ACHN (cell line): ENCODE data around the gene TRAF3IP3.

Source experiments
- DNase-seq: peaks from one replicate; pipeline ENCODE4 v3.0.0-alpha.2; 2015
- in situ Hi-C: cut with HindIII; loops from 2 replicates; pipeline ENCODE4 v1.10.0; 2017; ENCODE audit warnings: low sequenced_read_pairs, low pct_ligation_motif_present, low pct_unique_long_range_greater_than_20kb

Gene TRAF3IP3

DNA sequence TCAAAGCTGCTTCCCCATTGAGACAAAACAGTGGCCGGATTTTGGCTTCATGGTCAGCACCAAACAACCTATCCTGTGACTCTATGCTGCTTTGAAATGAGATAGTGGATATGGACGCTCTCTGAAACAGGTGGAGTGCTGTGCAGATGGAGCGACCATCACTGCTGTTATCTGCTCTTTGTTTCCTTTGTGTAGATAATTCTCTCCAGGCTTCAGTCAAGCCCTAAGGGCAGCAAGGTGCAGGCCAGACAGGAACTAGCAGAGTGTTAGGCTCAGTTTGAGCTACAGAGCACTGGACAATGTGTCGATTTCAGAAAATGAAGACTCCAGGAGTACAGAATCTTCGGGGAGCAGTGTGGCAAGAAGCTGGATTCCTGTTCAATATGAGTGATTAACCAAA, 54.9 kb downstream of the TRAF3IP3 start:
- no peak for DNase-seq
- in situ Hi-C loops = no loop called here

DNA sequence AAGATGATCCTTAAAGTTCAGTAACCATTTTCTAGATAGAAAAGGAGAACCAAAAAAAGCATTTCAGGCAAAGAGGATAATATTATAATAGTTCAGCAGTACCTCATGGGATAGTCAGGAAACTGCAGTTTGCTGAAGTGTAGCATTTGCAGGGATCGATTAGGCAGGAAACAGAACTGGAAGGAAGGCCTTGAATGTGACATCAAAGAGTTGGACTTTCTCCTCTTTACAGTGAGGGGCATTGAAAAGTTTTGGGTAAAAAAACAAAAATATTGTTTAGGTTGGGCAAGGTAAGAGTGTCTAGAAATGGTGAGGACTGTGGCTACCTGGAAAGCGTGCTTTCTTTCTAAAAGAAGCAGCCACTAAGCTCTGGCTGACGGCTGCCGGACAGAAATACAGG, 58.0 kb downstream of the TRAF3IP3 start:
- in situ Hi-C loops = no loop called here
- DNase-seq = no peak

DNA sequence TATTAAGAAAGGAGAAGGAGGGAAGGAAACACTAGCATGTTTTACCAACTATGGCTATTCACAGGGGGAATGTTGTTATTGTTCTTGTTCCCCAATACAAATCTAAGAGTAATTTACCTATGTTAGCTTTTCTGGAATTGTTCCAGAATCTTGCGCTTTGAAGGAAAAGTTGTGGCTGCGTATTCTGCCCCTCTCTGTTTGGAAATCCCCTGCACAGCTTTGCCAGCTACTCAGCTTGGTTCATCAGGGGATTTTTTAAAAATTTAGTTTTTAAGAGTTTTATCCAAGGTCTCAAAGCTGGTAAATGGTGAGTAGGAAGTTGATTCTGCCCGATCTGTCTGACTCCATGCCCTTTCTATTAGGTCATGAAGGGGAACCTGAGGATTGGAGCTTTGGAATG, 59.6 kb downstream of the TRAF3IP3 start:
- DNase-seq = no peak
- in situ Hi-C loops = no loop called here

DNA sequence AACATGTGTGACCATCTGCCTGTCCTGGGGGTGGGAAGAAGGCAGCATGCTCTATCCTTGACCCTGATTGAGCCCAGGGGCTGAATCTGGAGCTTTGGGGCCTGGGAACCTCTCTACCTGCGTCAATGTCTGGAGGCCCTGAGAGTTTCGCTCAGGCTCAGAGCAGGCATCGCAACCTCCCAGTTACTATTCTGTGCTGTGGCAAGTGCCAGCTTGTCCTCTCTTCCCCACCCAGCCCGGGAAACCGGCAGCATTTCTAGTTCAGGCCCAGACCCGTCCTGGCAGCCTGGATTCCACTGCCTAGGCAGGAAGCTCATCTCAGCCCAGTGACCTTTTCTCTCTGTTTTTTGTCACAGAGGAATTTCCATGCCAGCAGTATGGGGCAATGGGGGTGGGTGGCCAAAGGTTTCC, 60.1 kb downstream of the TRAF3IP3 start:
- DNase-seq = no peak

DNA sequence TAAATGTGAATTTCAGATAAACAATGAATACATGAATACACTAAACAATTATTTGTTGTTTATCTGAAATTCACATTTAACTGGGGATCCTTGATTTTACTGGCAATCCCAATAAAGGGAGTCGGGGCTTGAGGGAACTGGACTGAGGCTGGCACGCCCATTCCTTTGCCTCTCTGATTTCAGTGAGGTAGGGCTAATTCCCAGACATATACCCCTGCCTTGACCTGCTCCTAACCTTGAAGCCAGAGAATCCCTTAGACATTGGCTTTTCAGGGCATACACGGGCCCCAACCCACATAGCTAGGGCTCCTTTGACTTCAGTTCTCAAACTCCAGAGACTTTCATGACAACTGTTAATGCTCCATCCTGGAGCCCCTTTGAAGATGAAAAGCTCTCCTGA, 61.1 kb downstream of the TRAF3IP3 start:
- no peak for DNase-seq
- in situ Hi-C loops = no loop called here

More for the DNA sequence above, 60.1 kb downstream of the TRAF3IP3 start:
- in situ Hi-C loops = no loop called here

DNA sequence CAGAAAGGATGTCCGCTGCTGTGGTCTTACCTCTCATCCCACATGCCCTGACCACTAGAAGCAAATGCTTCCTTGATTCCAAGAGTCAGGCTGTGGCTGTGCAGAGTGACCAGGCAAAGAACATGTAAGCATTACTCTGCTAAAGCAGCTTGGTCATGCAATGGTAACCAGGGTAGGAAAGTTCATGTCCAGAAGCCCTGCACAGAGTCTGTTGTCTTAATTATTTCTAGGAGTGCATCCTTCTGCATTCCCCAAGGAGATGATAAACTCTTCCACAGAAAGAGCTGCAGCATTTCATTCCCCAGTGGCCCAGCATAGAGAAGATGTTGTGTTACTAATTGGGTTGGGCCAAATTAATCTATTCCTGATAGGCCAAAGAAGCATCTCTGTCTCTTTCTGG, 61.8 kb downstream of the TRAF3IP3 start:
- in situ Hi-C loops = no loop called here
- no peak for DNase-seq

DNA sequence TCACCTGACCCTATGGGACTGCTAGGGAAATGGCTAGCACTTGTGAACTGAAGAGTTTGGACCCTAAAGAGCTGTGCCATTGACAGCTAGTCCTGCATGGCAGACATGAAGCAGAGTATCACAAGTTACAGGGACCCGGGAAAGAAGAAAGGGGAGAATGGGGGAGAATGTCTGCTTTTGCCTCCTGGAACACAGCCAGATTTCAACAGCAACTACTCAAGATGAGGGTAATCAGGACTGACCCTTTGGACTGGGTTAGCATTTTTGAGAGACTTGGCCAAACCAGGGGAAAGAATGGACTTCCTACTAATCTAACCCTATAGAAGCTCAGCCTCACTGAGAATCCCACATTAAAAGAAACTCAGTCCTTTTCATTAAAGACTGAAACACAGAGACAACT, 63.2 kb downstream of the TRAF3IP3 start:
- no peak for DNase-seq
- in situ Hi-C loops = no loop called here

DNA sequence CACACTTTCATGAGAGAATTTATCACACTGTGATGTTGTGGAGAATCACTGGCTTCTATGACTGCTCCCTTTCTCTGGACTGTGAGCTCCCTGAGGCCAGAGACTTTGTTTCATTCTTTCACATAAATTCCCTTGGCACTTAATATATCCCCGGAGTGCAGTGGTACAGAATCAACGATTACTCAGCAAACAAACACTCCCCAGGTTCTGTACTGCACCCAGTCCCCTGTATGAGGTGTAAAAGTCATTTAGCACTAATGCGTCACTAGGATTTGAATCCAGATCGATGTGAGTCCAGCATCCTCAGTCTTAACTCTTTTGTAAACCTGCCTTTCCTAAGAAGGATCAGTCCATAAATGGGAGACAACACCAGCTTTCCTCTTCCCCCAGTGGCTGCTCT, 65.1 kb downstream of the TRAF3IP3 start:
- no peak for DNase-seq
- in situ Hi-C loops = no loop called here

DNA sequence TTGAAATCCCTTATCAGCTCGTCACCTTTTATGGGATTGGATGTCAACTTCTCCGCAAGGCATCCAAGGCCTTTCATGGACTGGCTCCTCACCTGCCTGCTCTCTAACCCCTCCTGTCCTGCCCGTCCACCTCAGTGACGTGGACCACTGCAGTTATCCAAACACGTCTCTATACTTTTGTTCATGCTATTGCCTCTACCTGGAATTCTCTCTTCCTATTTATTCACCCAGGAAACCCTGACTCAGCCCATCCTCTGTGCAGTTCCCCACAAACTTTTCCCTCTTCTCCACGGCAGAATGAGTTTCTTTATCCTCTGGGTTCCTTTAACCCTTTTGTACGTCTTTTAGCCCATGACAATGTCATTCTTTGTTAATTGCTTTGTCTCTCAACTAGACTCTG, 66.9 kb downstream of the TRAF3IP3 start:
- in situ Hi-C loops = no loop called here
- no peak for DNase-seq

DNA sequence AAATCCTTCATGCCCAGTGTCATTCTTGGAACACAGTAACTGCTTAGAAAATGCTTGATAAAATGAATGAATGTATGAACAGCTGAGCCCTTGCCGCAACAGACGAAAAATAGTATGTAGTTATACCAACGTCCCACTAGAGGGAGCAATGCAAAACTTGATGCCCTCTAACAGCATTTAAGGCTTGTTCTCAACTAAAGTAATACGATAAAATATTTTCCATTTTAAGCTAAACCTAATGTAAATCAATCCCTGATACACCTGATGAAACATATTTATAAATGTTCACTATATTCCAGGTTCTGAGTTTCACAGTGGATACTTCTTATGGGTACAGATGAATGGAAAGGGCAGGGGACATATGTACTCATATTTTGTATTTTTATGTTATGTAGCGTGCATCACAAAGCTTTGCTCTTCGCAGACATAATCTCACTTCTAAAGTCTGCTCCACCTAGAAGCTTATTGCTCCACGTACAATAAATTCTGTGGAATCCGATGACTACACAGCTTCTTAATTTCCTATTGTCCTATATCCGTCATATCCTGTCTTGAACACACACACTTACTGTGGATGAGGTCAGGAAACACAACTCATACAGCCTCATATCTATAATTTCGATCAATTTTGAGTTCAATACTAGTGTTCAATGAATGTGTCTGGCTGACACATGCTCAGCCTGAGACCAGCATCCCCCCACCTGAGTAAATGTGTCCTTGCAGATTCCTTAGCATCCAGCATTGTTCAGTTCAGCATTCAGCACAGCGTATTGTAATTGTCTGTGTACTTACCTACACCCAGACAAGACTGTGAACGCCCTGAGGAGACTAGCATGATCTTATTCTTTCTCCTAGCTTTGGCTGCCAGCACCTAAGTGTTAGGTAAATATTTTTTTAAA, 67.5 kb downstream of the TRAF3IP3 start:
- in situ Hi-C loops = no loop called here
- peak; percentile 64 for DNase-seq

DNA sequence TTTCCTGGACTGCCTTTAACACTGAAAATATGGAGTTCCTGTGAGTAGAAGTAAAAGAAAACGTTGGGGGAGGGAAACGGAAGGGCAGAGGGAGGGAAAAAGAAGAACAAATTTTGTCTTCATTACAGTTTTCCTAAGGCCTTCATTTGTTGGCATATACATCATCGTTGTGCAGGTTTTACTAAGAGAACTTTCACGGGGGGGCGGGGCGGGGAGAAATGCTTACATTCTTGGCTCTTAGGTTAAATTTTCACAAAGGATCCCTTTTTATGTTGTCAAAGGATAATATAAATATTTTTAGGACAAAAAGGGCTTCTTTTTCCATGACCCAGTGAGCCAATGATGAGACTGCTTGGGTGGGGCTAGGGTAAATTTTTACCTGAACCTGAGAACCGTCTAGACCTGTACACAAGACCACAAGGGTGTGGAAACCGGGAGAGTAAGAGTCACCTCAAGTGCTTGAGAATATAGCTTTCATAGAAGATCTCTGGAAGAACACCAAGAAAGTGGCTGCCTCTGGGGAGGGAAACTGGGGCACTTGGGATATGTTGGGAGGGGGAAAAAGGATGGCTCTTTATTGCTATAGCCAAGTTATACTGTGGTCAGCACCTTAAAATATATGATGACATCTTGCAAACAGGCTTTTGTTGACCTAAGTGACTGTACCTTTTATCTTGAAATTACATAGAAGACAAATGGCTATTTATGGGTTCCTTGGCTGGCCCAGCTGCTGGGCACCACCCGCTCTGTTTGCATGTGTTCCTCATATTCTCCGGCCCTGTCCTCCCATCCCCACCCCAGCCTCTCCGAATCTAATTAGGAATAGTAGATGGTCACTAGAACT, 70.0 kb downstream of the TRAF3IP3 start:
- no peak for DNase-seq
- in situ Hi-C loops = no loop called here

DNA sequence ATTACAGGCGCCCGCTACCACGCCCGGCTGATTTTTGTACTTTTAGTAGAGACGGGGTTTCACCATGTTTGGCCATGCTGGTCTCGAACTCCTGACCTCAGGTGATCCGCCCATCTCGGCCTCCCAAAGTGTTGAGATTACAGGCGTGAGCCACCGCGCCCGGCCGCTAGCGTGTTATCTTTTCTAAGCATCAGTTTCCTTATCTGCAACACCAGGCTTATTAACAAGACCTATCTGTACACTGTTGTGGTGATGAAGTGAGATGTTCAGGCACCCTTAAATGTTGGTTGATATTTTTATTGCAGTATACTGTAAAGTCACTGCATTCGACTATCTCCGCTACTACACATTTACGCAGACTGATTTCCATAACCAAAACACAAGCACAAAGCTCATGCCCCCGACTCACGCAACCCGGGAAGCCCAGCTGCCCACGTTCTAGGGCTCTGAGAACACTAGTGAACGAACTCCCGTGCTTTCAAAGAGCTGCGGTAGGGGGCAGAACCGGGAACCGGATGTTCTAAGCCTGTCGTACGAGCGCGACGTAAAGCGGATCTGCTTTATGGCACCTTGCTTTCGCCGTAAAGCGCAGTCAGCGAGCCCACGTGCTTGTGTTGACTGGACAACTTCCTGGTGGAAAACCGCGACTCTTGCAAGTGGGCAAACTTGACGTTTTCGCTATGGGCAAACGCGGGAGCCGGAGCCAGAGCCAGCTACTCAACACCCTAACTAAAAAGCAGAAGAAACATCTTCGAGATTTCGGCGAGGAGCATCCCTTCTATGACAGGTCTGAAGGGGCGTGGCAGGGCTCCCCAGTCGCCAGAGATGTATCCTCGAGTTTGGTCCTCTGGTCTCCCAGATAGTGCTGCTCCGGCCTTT, 71.8 kb downstream of the TRAF3IP3 start, which contains the start of gene UTP25:
Gene UTP25, plus strand, starts transcription at position 589 of the 879 bp plus-strand sequence. Its CDS starts 92 bp downstream, at position 681.
- peak; percentile 99 for DNase-seq
- in situ Hi-C loops = no loop called here

DNA sequence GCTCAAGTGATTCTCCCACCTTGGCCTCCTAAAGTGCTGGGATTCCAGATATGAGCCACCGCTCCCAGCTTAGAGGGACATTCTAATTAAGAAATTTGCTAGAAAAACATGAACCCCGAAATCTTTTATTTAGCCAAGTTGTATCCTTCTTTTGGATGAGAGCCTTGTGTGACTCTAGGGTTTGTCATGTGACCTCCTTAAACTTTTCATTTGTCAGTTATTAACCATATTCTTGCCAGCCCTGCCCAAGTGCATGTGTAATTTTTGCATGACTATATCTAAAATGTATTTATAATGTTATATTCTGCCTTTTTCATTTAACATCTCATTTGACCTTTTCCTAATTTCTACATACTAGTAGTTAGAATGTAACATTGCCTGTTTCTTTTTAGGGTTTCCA, 73.9 kb downstream of the TRAF3IP3 start:
- in situ Hi-C loops = no loop called here
- DNase-seq = peak; percentile 29

DNA sequence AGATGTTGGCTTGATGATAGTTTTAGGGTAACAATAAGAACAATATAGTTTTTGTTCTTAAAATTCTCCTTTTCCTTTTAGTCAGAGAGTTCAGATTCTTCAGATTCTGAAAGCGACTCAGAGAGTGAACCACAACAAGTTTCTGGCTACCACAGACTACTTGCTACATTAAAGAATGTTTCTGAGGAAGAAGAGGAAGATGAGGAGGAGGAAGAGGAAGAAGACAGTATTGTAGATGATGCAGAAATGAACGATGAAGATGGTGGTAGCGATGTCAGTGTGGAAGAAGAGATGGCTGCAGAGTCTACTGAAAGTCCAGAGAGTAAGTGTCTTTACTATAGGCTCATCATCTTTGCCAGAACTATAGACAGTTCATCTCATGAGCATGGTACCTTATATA, 74.9 kb downstream of the TRAF3IP3 start:
- no peak for DNase-seq
- in situ Hi-C loops = no loop called here

DNA sequence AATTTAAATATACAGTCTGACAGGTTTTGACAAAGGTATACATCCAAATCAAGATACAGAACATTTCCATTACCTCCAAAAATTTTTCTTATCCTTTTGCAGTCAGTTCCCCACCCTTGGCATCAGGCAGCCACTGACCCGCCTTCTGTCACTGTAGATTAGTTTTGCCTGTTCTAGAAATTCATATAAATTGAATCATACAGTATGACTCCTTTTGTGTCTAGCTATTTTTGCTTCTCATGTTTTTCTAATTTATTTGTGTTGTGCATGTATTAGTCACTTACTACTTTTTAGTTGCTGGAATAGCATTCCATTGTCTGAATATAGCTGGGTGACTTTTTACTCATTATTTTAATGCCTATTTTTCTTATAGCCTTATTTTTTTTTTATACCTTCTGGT, 75.8 kb downstream of the TRAF3IP3 start:
- no peak for DNase-seq
- in situ Hi-C loops = no loop called here
